Keratinocyte (primary cell): ENCODE results near the gene MED27. TPM values are rescaled to one million over a fixed set of nuclear protein-coding genes. Genes with fewer than 3 reads are reported as not detected.

Source experiments
- DNase-seq: peaks from one replicate; pipeline ENCODE4 v3.0.0-alpha.2; 2011; ENCODE audit warnings: low read depth, missing footprints, low spot score
- FAIRE-seq: peaks from 2 replicates; lab custom pipeline; 2011; peaks lifted over from hg19 to GRCh38; lab: Jason Lieb, UNC
- H2AFZ ChIP-seq: 2 replicates; pipeline ENCODE4 v1.6.0; 2012; ENCODE audit warnings: low read length, control low read depth, inconsistent platforms; ENCODE audit not compliant: control insufficient read depth
- H3K27ac ChIP-seq: 2 replicates; pipeline ENCODE4 v1.5.1; 2011; ENCODE audit warnings: low read length; ENCODE audit not compliant: control insufficient read depth, insufficient read depth
- H3K27me3 ChIP-seq: 3 replicates; pipeline ENCODE4 v1.6.0; 2011; ENCODE audit warnings: low read length; ENCODE audit not compliant: control insufficient read depth, insufficient read depth; ENCODE audit errors: extremely low read depth
- H3K36me3 ChIP-seq, 2 experiments: 2 replicates in 1 of 2; 3 replicates in 1 of 2; pipeline ENCODE4 v1.5.1; 2011; ENCODE audit warnings: low read length in 2 of 2, mild to moderate bottlenecking in 1 of 2; ENCODE audit not compliant: control insufficient read depth in 2 of 2, insufficient read depth in 2 of 2; ENCODE audit errors: extremely low read depth in 1 of 2
- H3K4me1 ChIP-seq: 3 replicates; pipeline ENCODE4 v1.5.1; 2011; ENCODE audit warnings: low read length; ENCODE audit not compliant: control insufficient read depth, insufficient read depth; ENCODE audit errors: extremely low read depth
- H3K4me2 ChIP-seq: 3 replicates; pipeline ENCODE4 v1.6.0; 2011; ENCODE audit warnings: low read depth, low read length; ENCODE audit not compliant: control insufficient read depth, insufficient read depth; ENCODE audit errors: extremely low read depth
- H3K4me3 ChIP-seq, 3 experiments: fragments of 200-600 bp in 1 of 3; sonication (generic) in 1 of 3; 2 replicates in 2 of 3; 3 replicates in 1 of 3; pipeline ENCODE4 v1.5.1; 2011 to 2016; ENCODE audit warnings: low read length in 3 of 3, mild to moderate bottlenecking in 3 of 3, control low read depth in 2 of 3, inconsistent platforms in 1 of 3, low read depth in 1 of 3, mixed read lengths in 1 of 3, mixed run types in 1 of 3, moderate library complexity in 1 of 3; ENCODE audit not compliant: control insufficient read depth in 2 of 3, insufficient read depth in 2 of 3; ENCODE audit errors: extremely low read depth in 1 of 3
- H3K79me2 ChIP-seq: 2 replicates; pipeline ENCODE4 v1.6.0; 2012; ENCODE audit warnings: low read length; ENCODE audit not compliant: control insufficient read depth, insufficient read depth
- H3K9ac ChIP-seq: 3 replicates; pipeline ENCODE4 v1.6.0; 2011; ENCODE audit warnings: low read length; ENCODE audit not compliant: control insufficient read depth, insufficient read depth; ENCODE audit errors: extremely low read depth
- H3K9me1 ChIP-seq: 3 replicates; pipeline ENCODE4 v1.6.0; 2011; ENCODE audit warnings: low read length; ENCODE audit not compliant: control insufficient read depth, insufficient read depth; ENCODE audit errors: extremely low read depth
- H3K9me3 ChIP-seq: 2 replicates; pipeline ENCODE4 v1.5.1; 2012; ENCODE audit warnings: low read depth, low read length; ENCODE audit not compliant: control insufficient read depth
- H4K20me1 ChIP-seq: 3 replicates; pipeline ENCODE4 v1.6.0; 2011; ENCODE audit warnings: low read length; ENCODE audit not compliant: control insufficient read depth, insufficient read depth; ENCODE audit errors: extremely low read depth
- EZH2 ChIP-seq: IDR thresholded peaks from one replicate; pipeline ENCODE4 v1.6.1; 2012; ENCODE audit warnings: inconsistent platforms, mild to moderate bottlenecking, low read length, moderate library complexity
- dilution Hi-C: fragments of 300-500 bp; cut with MboI; formaldehyde crosslinking; loops from one replicate; pipeline ENCODE4 v1.7.0; 2020; ENCODE audit warnings: low sequenced_read_pairs; ENCODE audit not compliant: extremely low pct_ligation_motif_present
- polyA plus RNA-seq, 5 experiments: library from polyadenylated mRNA; depleted of rRNA in 3 of 5; stranded (reverse) in 3 of 5; stranded (forward) in 1 of 5; unstranded in 1 of 5; fragments of >200 nt; gene quantifications; 1 replicate in 1 of 5; 2 replicates in 3 of 5; 3 replicates in 1 of 5; pipeline versions ENCODE4 v1.2.1 to v1.2.3, GENCODE V29; 2011 to 2012; ENCODE audit warnings: missing spikeins in 2 of 5, low read depth in 1 of 5, low replicate concordance in 1 of 5
- TF ChIP-seq, protein P1 (sequence below), 3 experiments: IDR thresholded peaks in 1 of 3; conservative IDR thresholded peaks in 1 of 3; optimal IDR thresholded peaks in 1 of 3; 2 replicates in 2 of 3; 3 replicates in 1 of 3; pipeline versions ENCODE3 to v1.5.1; 2011; ENCODE audit warnings: low read length in 3 of 3, mild to moderate bottlenecking in 3 of 3, moderate library complexity in 2 of 3, control low read depth in 1 of 3, inconsistent platforms in 1 of 3; ENCODE audit not compliant: insufficient read depth in 2 of 3; ENCODE audit errors: extremely low read depth in 1 of 3

Gene MED27
- polyA plus RNA-seq, 1 donor (not counting 4 experiments of a cell fraction or from before 2014, with no cell fraction given), result 39.0 TPM

DNA sequence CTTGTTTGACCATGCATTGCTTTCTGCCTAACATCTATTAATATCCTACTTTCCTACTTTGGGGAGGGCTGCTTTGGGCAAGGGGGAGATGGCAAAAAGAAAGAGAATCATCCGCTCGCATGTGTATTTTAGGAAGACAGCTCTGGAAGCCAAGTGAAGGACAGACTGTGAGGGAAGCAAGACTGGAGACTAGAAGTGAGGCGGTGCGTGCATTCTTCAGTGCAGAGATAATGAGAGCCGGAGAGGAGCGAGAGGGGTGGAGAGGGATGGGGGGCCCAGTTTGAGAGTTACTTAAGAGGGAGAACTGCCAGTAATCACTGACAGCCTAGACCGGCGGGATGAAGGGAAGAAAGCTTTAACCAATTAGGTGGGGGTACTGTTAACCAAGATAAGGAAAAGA, 188.1 kb downstream of the MED27 start:
- H3K9me3 ChIP-seq, result no peaks in the 10 kb centered on the region
- dilution Hi-C loops, result no loop called here

DNA sequence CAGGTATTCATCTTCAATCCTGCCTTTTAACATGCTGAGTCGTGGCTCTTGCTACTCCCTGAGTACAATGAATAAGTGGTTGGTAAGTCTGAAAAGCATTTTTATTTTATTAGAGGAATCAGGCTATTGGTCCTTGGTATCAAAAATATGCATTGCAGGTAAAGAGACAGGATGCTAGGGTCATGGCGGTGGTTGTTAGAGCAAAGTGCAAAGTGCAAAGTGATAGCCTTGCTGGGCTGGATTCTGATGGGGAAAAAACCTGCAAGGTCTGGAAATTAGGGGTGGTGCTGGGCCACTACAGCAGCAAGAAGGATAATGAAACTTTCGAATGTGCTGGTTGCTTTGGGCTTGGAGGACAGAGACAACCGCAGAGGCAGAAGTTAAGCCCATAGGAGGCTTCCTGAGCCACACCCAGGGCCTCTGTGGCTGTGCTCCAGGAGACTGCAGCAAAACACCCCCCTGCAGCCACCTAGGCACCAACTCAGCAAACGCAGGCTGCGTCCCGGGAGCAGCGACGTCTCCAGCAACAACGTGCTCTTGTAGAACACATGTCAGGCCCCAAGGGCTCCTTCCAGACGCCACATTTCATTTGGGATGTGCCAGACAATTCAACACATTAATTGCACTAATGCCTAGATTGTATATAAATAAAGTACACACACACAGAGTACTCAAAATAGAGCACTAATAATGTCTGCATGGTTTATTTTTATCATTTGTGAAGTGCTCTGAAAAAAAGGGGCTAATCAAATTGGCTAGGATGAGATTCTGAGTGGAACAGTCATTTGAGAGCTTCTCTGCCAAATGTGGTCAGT, 190.0 kb downstream of the MED27 start:
- H3K27ac ChIP-seq, result no peak overlapping the region
- no peak overlapping the region for H3K4me2 ChIP-seq
- no peak overlapping the region for H2AFZ ChIP-seq
- TF ChIP-seq EZH2, result no peak
- TF ChIP-seq, protein P1, sequence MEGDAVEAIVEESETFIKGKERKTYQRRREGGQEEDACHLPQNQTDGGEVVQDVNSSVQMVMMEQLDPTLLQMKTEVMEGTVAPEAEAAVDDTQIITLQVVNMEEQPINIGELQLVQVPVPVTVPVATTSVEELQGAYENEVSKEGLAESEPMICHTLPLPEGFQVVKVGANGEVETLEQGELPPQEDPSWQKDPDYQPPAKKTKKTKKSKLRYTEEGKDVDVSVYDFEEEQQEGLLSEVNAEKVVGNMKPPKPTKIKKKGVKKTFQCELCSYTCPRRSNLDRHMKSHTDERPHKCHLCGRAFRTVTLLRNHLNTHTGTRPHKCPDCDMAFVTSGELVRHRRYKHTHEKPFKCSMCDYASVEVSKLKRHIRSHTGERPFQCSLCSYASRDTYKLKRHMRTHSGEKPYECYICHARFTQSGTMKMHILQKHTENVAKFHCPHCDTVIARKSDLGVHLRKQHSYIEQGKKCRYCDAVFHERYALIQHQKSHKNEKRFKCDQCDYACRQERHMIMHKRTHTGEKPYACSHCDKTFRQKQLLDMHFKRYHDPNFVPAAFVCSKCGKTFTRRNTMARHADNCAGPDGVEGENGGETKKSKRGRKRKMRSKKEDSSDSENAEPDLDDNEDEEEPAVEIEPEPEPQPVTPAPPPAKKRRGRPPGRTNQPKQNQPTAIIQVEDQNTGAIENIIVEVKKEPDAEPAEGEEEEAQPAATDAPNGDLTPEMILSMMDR (optimal IDR thresholded peaks at IDR 0.05 in 1 of 3, IDR thresholded peaks at IDR 0.05 in 1 of 3, conservative IDR thresholded peaks at IDR 0.05 in 1 of 3; ENCODE audit: extremely low read depth in 1 of 3, insufficient read depth in 2 of 3, low read length in 3 of 3), result no peak
- no peak overlapping the region for H3K4me3 ChIP-seq
- DNase-seq (no peak), FAIRE-seq (no peak)
- H3K79me2 ChIP-seq, result no peaks in the 10 kb centered on the region
- dilution Hi-C loops, result no loop called here
- no peaks in the 10 kb centered on the region for H3K9me1 ChIP-seq
- no peak overlapping the region for H3K9ac ChIP-seq
- no peaks in the 10 kb centered on the region for H3K9me3 ChIP-seq
- peaks cover 4 to 10% of the 10 kb centered on the region in 2 experiments for H3K36me3 ChIP-seq
- no peaks in the 10 kb centered on the region for H4K20me1 ChIP-seq
- no peaks in the 10 kb centered on the region for H3K27me3 ChIP-seq
- no peaks in the 10 kb centered on the region for H3K4me1 ChIP-seq

More for the DNA sequence above, 188.1 kb downstream of the MED27 start:
- TF ChIP-seq, protein P1 (optimal IDR thresholded peaks at IDR 0.05 in 1 of 3, IDR thresholded peaks at IDR 0.05 in 1 of 3, conservative IDR thresholded peaks at IDR 0.05 in 1 of 3; ENCODE audit: extremely low read depth in 1 of 3, insufficient read depth in 2 of 3, low read length in 3 of 3), result no peak
- no peak for TF ChIP-seq EZH2
- Histone ChIP-seq H3K4me2 (no peak overlapping the region), H3K79me2 (no peaks in the 10 kb centered on the region), H3K4me1 (no peaks in the 10 kb centered on the region), H4K20me1 (no peaks in the 10 kb centered on the region), H3K27ac (no peak overlapping the region), H3K27me3 (no peaks in the 10 kb centered on the region), H3K9me1 (no peaks in the 10 kb centered on the region), H3K4me3 (no peak overlapping the region), H3K36me3 (peaks cover 4 to 10% of the 10 kb centered on the region in 2 experiments), H2AFZ (no peak overlapping the region), H3K9ac (no peak overlapping the region)
- no peak for FAIRE-seq
- DNase-seq, result no peak
